Body of pancreas (tissue), 4 donors: ENCODE results near the gene EEF1G. TPM values are rescaled to one million over a fixed set of nuclear protein-coding genes. Genes with fewer than 3 reads are reported as not detected.

Experiments used
- ATAC-seq: fragments of 150-250 bp; one replicate; pipeline ENCODE4 v1.9.1; 2016
- DNase-seq, 4 donors: peaks; one replicate each; pipeline ENCODE4 v3.0.0-alpha.2; 2019
- H3K27ac ChIP-seq, 4 donors: fragments of 200-600 bp; sonication (generic); 1 replicate in 3 of 4; 2 replicates in 1 of 4; pipeline versions ENCODE4 v1.5.1 to v1.6.1; 2016 to 2019; ENCODE audit warnings: mild to moderate bottlenecking in 1 of 4, mixed read lengths in 1 of 4, moderate library complexity in 1 of 4
- H3K27me3 ChIP-seq, 2 donors: fragments of 200-600 bp; sonication (generic); one replicate each; pipeline ENCODE4 v1.6.0; 2016; ENCODE audit warnings: mild to moderate bottlenecking in 1 of 2
- H3K36me3 ChIP-seq, 2 donors: fragments of 200-600 bp; sonication (generic); replicated peaks in 1 of 2; 2 replicates each; pipeline ENCODE4 v1.5.1; 2016; ENCODE audit warnings: low read depth in 2 of 2; ENCODE audit not compliant: insufficient read depth in 1 of 2
- H3K4me1 ChIP-seq: fragments of 200-600 bp; sonication (generic); one replicate; pipeline ENCODE4 v1.6.0; 2016
- H3K4me3 ChIP-seq, 2 donors: fragments of 200-600 bp; sonication (generic); 1 replicate in 1 of 2; 2 replicates in 1 of 2; pipeline ENCODE4 v1.5.1; 2016 to 2019
- H3K9me3 ChIP-seq, 3 donors: fragments of 200-600 bp; sonication (generic); 1 replicate in 2 of 3; 2 replicates in 1 of 3; pipeline ENCODE4 v1.5.1; 2016
- CTCF ChIP-seq, 7 experiments: fragments of 450-650 bp in 4 of 7; fragments of 200-600 bp in 3 of 7; sonication (generic) in 3 of 7; IDR thresholded peaks; one replicate each; pipeline ENCODE4 v1.5.1; 2016 to 2019; ENCODE audit warnings: antibody characterized with exemption in 7 of 7
- POLR2A ChIP-seq, 3 donors: fragments of 450-650 bp; IDR thresholded peaks; one replicate each; pipeline ENCODE4 v1.6.1; 2016; ENCODE audit warnings: antibody characterized with exemption in 3 of 3, mild to moderate bottlenecking in 2 of 3
- WGBS, 2 donors: methylation state at CpG; one replicate each; pipeline ENCODE4 v1.1.5; 2017; 5-methylcytosine and 5-hydroxymethylcytosine counted together
- intact Hi-C: fragments of 100-400 bp; cut with DNase I; formaldehyde crosslinking; loops from one replicate; pipeline ENCODE4 v1.15.1; 2023
- microRNA-seq, 2 donors: library from miRNA; unstranded; fragments of <30 nt; microRNA quantifications; one replicate each; pipeline ENCODE4, GENCODE V29; 2016; ENCODE audit warnings: borderline number of aligned reads in 2 of 2, borderline replicate concordance in 2 of 2
- small RNA-seq: library from RNA; depleted of rRNA; stranded (forward); fragments of <200 nt; gene quantifications from one replicate; pipeline ENCODE3, GENCODE V24; 2016
- total RNA-seq, 2 donors: library from RNA; depleted of rRNA; stranded (reverse); fragments of >200 nt; gene quantifications; one replicate each; pipeline ENCODE4 v1.1.0, GENCODE V29; 2016

The EEF1G gene
- total RNA-seq, 2 donors from 2014 or later: 893 to 1,161 TPM

GRCh38 chr11:62513626-62514025 lies 60.1 kb downstream of the EEF1G start:
- TF ChIP-seq POLR2A (IDR thresholded peaks at IDR 0.05) (no peak), CTCF (IDR thresholded peaks at IDR 0.05) (no peak)
- no peaks in the 10 kb centered on the region for H3K9me3 ChIP-seq
- H3K36me3 ChIP-seq: no peaks in the 10 kb centered on the region
- H3K27ac ChIP-seq: no peak overlapping the region
- peaks cover 12% of the 10 kb centered on the region for H3K4me1 ChIP-seq
- intact Hi-C loops: no loop called here
- ATAC-seq: no peak
- H3K27me3 ChIP-seq: no peaks in the 10 kb centered on the region
- 79 to 83% methylated on average over 10 of the region's 10 CpGs for WGBS, 2 donors
- DNase-seq: no peak
- no peak overlapping the region for H3K4me3 ChIP-seq

- TF ChIP-seq CTCF (IDR thresholded peaks at IDR 0.05) (no peak), POLR2A (IDR thresholded peaks at IDR 0.05) (no peak)
- ATAC-seq: no peak
- Histone ChIP-seq H3K4me3 (no peak overlapping the region), H3K9me3 (no peaks in the 10 kb centered on the region), H3K27me3 (no peaks in the 10 kb centered on the region), H3K27ac (no peak overlapping the region), H3K4me1 (peaks cover 18% of the 10 kb centered on the region), H3K36me3 (no peaks in the 10 kb centered on the region)
- no peak for DNase-seq
- intact Hi-C loops: no loop called here
- WGBS, 2 donors: 59 to 67% methylated on average over 8 of the region's 8 CpGs
These were observed 60.7 kb downstream of the EEF1G start for GRCh38 chr11:62512961-62513360.

Small RNAs within 50 kb of the gene (microRNA-seq; reads per million reads assigned to microRNA genes)
- gene MIR6747: 0 to 0.45 reads per million in 2 donors

Small RNAs within 50 kb of the gene (small RNA-seq; reads per million reads assigned to genes)
- gene AP001458.1: not detected
- not detected for gene EEF1G
- gene MIR6747: not detected

Other genes starting within 250 kb of the EEF1G start
- gene ASRGL1, start 236.4 kb downstream of the EEF1G start, total RNA-seq: 10 to 100 TPM; 15.3 to 69.5 TPM
- gene SCGB1A1, start 154.9 kb downstream of the EEF1G start, total RNA-seq: not detected
- gene AHNAK, start 27.1 kb downstream of the EEF1G start, total RNA-seq: 100 to 1,000 TPM; 168 to 241 TPM
- 10 to 100 TPM; 10.1 to 11.2 TPM for gene TUT1, start 17.6 kb upstream of the EEF1G start, total RNA-seq
- 10 to 100 TPM; 26.2 to 29.3 TPM for gene MTA2, start 28.0 kb upstream of the EEF1G start, total RNA-seq
- gene EML3, start 38.9 kb upstream of the EEF1G start, total RNA-seq: 10 to 100 TPM; 31.4 to 69.9 TPM
- gene ROM1, start 39.4 kb upstream of the EEF1G start, total RNA-seq: 1 to 10 TPM; 1.8 to 4.0 TPM
- gene B3GAT3, start 48.1 kb upstream of the EEF1G start, total RNA-seq: 10 to 100 TPM; 17.1 to 63.0 TPM
- 10 to 100 TPM; 62.3 to 64.9 TPM for gene GANAB, start 72.7 kb upstream of the EEF1G start, total RNA-seq
- 10 to 100 TPM; 11.4 to 21.1 TPM for gene INTS5, start 79.4 kb upstream of the EEF1G start, total RNA-seq
- gene C11orf98, start 91.3 kb upstream of the EEF1G start, total RNA-seq: 10 to 100 TPM; 18.2 to 24.4 TPM
- gene CSKMT, start 91.4 kb upstream of the EEF1G start, total RNA-seq: 100 to 1,000 TPM in 1 of 2 donors, 1 to 10 TPM in 1; 5.4 to 110 TPM
- gene UQCC3, start 97.8 kb upstream of the EEF1G start, total RNA-seq: 10 to 100 TPM; 10.4 to 12.9 TPM
- 1 to 10 TPM; 4.9 to 5.6 TPM for gene LBHD1, start 98.4 kb upstream of the EEF1G start, total RNA-seq
- 100 to 1,000 TPM; 129 to 204 TPM for gene UBXN1, start 105.2 kb upstream of the EEF1G start, total RNA-seq
- 1 to 10 TPM; 3.1 to 4.6 TPM for gene LRRN4CL, start 115.6 kb upstream of the EEF1G start, total RNA-seq
- 100 to 1,000 TPM in 1 of 2 donors, 10 to 100 TPM in 1; 44.6 to 248 TPM for gene BSCL2, start 133.5 kb upstream of the EEF1G start, total RNA-seq
- gene GNG3, start 133.8 kb upstream of the EEF1G start, total RNA-seq: 1 to 10 TPM in 1 of 2 donors, not detected in 1; 1.0 TPM
- gene HNRNPUL2, start 153.6 kb upstream of the EEF1G start, total RNA-seq: 10 to 100 TPM; 19.1 to 20.5 TPM
- 10 to 100 TPM; 12.5 to 18.5 TPM for gene TTC9C, start 154.6 kb upstream of the EEF1G start, total RNA-seq
- gene ZBTB3, start 180.3 kb upstream of the EEF1G start, total RNA-seq: 1 to 10 TPM; 3.9 to 4.0 TPM
- 10 to 100 TPM; 19.2 to 35.9 TPM for gene POLR2G, start 187.7 kb upstream of the EEF1G start, total RNA-seq
- gene TAF6L, start 197.5 kb upstream of the EEF1G start, total RNA-seq: 10 to 100 TPM; 23.9 to 39.9 TPM
- 10 to 100 TPM; 40.9 to 41.8 TPM for gene TMEM179B, start 213.5 kb upstream of the EEF1G start, total RNA-seq
- gene TMEM223, start 218.1 kb upstream of the EEF1G start, total RNA-seq: 10 to 100 TPM in 1 of 2 donors, 1 to 10 TPM in 1; 6.2 to 29.0 TPM
- gene NXF1, start 231.5 kb upstream of the EEF1G start, total RNA-seq: 100 to 1,000 TPM in 1 of 2 donors, 10 to 100 TPM in 1; 49.8 to 108 TPM